Measurements from ENCODE around the gene SBK3. TPM values are rescaled to one million over a fixed set of nuclear protein-coding genes. Genes with fewer than 3 reads are reported as not detected.

SBK3 gene
- total RNA-seq, 2 donors from 2014 or later: 0.48 to 1.4 TPM

GRCh38 chr19:55508120-55508519 is 37.2 kb downstream of the SBK3 start:
- no peaks in the 10 kb centered on the region for H3K36me3 ChIP-seq (ENCODE audit: control insufficient read depth, insufficient read depth, low read length)
- Mint-ChIP-seq H3K36me3 (ENCODE audit: low read depth) (no peaks in the 10 kb centered on the region), H3K4me3 (no peak overlapping the region), H3K9me3 (peaks cover 8% of the 10 kb centered on the region), H3K4me1 (no peaks in the 10 kb centered on the region), H3K27me3 (ENCODE audit: insufficient read depth) (peaks cover 54% of the 10 kb centered on the region), H3K27ac (no peak overlapping the region)
- no peak overlapping the region for H3K9ac ChIP-seq (ENCODE audit: extremely low read depth, low read length, poor library complexity, severe bottlenecking)
- TF ChIP-seq, protein P1, sequence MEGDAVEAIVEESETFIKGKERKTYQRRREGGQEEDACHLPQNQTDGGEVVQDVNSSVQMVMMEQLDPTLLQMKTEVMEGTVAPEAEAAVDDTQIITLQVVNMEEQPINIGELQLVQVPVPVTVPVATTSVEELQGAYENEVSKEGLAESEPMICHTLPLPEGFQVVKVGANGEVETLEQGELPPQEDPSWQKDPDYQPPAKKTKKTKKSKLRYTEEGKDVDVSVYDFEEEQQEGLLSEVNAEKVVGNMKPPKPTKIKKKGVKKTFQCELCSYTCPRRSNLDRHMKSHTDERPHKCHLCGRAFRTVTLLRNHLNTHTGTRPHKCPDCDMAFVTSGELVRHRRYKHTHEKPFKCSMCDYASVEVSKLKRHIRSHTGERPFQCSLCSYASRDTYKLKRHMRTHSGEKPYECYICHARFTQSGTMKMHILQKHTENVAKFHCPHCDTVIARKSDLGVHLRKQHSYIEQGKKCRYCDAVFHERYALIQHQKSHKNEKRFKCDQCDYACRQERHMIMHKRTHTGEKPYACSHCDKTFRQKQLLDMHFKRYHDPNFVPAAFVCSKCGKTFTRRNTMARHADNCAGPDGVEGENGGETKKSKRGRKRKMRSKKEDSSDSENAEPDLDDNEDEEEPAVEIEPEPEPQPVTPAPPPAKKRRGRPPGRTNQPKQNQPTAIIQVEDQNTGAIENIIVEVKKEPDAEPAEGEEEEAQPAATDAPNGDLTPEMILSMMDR (conservative IDR thresholded peaks at IDR 0.05): no peak
- H3K9me3 ChIP-seq (ENCODE audit: control insufficient read depth, low read length): peaks cover 6% of the 10 kb centered on the region
- no peak overlapping the region for H3K27ac ChIP-seq (ENCODE audit: low read depth, low read length)
- WGBS, 2 experiments (ENCODE audit: insufficient coverage in 1 of 2, insufficient read length in 1 of 2): 75 to 86% methylated on average over 9 to 10 of the region's 10 CpGs
- no peaks in the 10 kb centered on the region for H3K4me1 ChIP-seq (ENCODE audit: control insufficient read depth, insufficient read depth, low read length)
- no peak overlapping the region for H3K4me3 ChIP-seq (ENCODE audit: low read length)
- DNase-seq: no peak
- H3K27me3 ChIP-seq (ENCODE audit: control insufficient read depth, insufficient read depth, low read length, poor library complexity, severe bottlenecking): peaks cover 11% of the 10 kb centered on the region

- H3K27me3 ChIP-seq (ENCODE audit: control insufficient read depth, insufficient read depth, low read length, poor library complexity, severe bottlenecking): peaks cover 19% of the 10 kb centered on the region
- H3K9ac ChIP-seq (ENCODE audit: extremely low read depth, low read length, poor library complexity, severe bottlenecking): no peak overlapping the region
- H3K4me1 ChIP-seq (ENCODE audit: control insufficient read depth, insufficient read depth, low read length): no peaks in the 10 kb centered on the region
- Mint-ChIP-seq H3K27me3 (ENCODE audit: insufficient read depth) (peaks cover 71% of the 10 kb centered on the region), H3K27ac (no peak overlapping the region), H3K4me1 (no peaks in the 10 kb centered on the region), H3K4me3 (no peak overlapping the region), H3K9me3 (peaks cover 14% of the 10 kb centered on the region), H3K36me3 (ENCODE audit: low read depth) (no peaks in the 10 kb centered on the region)
- H3K27ac ChIP-seq (ENCODE audit: low read depth, low read length): no peak overlapping the region
- no peaks in the 10 kb centered on the region for H3K36me3 ChIP-seq (ENCODE audit: control insufficient read depth, insufficient read depth, low read length)
- DNase-seq: no peak
- H3K4me3 ChIP-seq (ENCODE audit: low read length): no peak overlapping the region
- H3K9me3 ChIP-seq (ENCODE audit: control insufficient read depth, low read length): peaks cover 6% of the 10 kb centered on the region
- TF ChIP-seq, protein P1 (conservative IDR thresholded peaks at IDR 0.05): no peak
- 86 to 89% methylated on average over 11 of the region's 11 CpGs for WGBS, 2 experiments (ENCODE audit: insufficient coverage in 1 of 2, insufficient read length in 1 of 2)
These were observed 40.4 kb downstream of the SBK3 start for GRCh38 chr19:55504981-55505380.

DNA sequence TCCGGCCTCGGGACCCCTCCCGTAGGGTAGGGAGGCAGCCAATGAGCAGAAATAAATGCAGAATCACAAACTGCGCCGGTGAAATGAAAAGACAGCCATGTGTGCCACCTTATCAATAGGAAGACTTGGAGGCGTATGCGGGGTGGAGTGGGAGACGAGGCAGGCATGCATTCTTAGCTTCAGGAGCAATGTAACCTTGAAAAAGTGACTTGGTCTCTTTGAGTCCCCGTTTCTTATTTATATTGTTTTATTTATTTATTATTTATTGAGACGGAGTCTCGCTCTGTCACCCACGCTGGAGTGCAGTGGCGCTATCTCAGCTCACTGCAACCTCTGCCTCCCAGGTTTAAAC is 41.1 kb downstream of the SBK3 start:
- no peak for DNase-seq
- H3K36me3 Mint-ChIP-seq (ENCODE audit: low read depth): no peaks in the 10 kb centered on the region
- H3K9me3 ChIP-seq (ENCODE audit: control insufficient read depth, low read length): peaks cover 6% of the 10 kb centered on the region
- peak overlapping the region; percentile 67 for H3K4me3 ChIP-seq (ENCODE audit: low read length)
- peaks cover 19% of the 10 kb centered on the region for H3K27me3 ChIP-seq (ENCODE audit: control insufficient read depth, insufficient read depth, low read length, poor library complexity, severe bottlenecking)
- H3K36me3 ChIP-seq (ENCODE audit: control insufficient read depth, insufficient read depth, low read length): no peaks in the 10 kb centered on the region
- H3K9me3 Mint-ChIP-seq: peaks cover 14% of the 10 kb centered on the region
- TF ChIP-seq, protein P1 (conservative IDR thresholded peaks at IDR 0.05): no peak
- H3K4me1 Mint-ChIP-seq: no peaks in the 10 kb centered on the region
- peaks cover 76% of the 10 kb centered on the region for H3K27me3 Mint-ChIP-seq (ENCODE audit: insufficient read depth)
- no peaks in the 10 kb centered on the region for H3K4me1 ChIP-seq (ENCODE audit: control insufficient read depth, insufficient read depth, low read length)
- H3K9ac ChIP-seq (ENCODE audit: extremely low read depth, low read length, poor library complexity, severe bottlenecking): no peak overlapping the region
- no peak overlapping the region for H3K4me3 Mint-ChIP-seq
- H3K27ac Mint-ChIP-seq: no peak overlapping the region
- H3K27ac ChIP-seq (ENCODE audit: low read depth, low read length): no peak overlapping the region
- 50 to 54% methylated on average over 10 to 12 of the region's 13 CpGs for WGBS, 2 experiments (ENCODE audit: insufficient coverage in 1 of 2, insufficient read length in 1 of 2)
